CD14-positive monocyte (primary cell): Measurements from ENCODE around the gene AFG1L. TPM values are rescaled to one million over a fixed set of nuclear protein-coding genes. Genes with fewer than 3 reads are reported as not detected.
A peak's percentile ranks its signal among the peaks of the same experiment; 100 is the strongest.

Source experiments
- DNase-seq, 3 donors: peaks; one replicate each; pipeline ENCODE4 v3.0.0-alpha.2; 2011 to 2022
- H2AFZ ChIP-seq: 2 replicates; pipeline ENCODE4 v1.6.0; 2012; ENCODE audit warnings: mild to moderate bottlenecking, low read depth, low read length, inconsistent platforms; ENCODE audit not compliant: insufficient read depth, poor library complexity, severe bottlenecking
- H3K27ac ChIP-seq, 2 donors: 1 replicate in 1 of 2; 2 replicates in 1 of 2; pipeline ENCODE4 v1.5.1; 2012 to 2013; ENCODE audit warnings: low read length in 2 of 2, control low read depth in 1 of 2, inconsistent platforms in 1 of 2, low read depth in 1 of 2, mild to moderate bottlenecking in 1 of 2
- H3K27me3 ChIP-seq, 2 donors: one replicate each; pipeline versions ENCODE4 v1.6.0 to v1.6.1; 2011 to 2013; ENCODE audit warnings: low read length in 2 of 2; ENCODE audit not compliant: control insufficient read depth in 2 of 2, insufficient read depth in 2 of 2
- H3K36me3 ChIP-seq, 2 donors: replicated peaks in 1 of 2; 1 replicate in 1 of 2; 2 replicates in 1 of 2; pipeline versions ENCODE4 v1.5.1 to v1.6.1; 2012 to 2013; ENCODE audit warnings: low read length in 2 of 2, control low read depth in 1 of 2, inconsistent platforms in 1 of 2, mild to moderate bottlenecking in 1 of 2; ENCODE audit not compliant: insufficient read depth in 2 of 2, control insufficient read depth in 1 of 2
- H3K4me1 ChIP-seq, 2 donors: 1 replicate in 1 of 2; 2 replicates in 1 of 2; pipeline versions ENCODE4 v1.5.1 to v1.6.1; 2012 to 2013; ENCODE audit warnings: low read length in 2 of 2, control low read depth in 1 of 2, inconsistent platforms in 1 of 2, mild to moderate bottlenecking in 1 of 2, moderate library complexity in 1 of 2; ENCODE audit not compliant: insufficient read depth in 2 of 2, control insufficient read depth in 1 of 2
- H3K4me2 ChIP-seq: replicated peaks from 2 replicates; pipeline ENCODE3; 2012; ENCODE audit warnings: low read length, moderate library complexity, mild to moderate bottlenecking; ENCODE audit not compliant: poor library complexity, severe bottlenecking; ENCODE audit errors: extremely low read depth
- H3K4me3 ChIP-seq, 3 experiments: fragments of 200-600 bp in 1 of 3; sonication (generic) in 1 of 3; replicated peaks in 1 of 3; 1 replicate in 2 of 3; 2 replicates in 1 of 3; pipeline ENCODE4 v1.5.1; 2011 to 2013; ENCODE audit warnings: low read length in 3 of 3, mild to moderate bottlenecking in 3 of 3, control low read depth in 2 of 3, low read depth in 2 of 3, inconsistent platforms in 1 of 3, moderate library complexity in 1 of 3
- H3K79me2 ChIP-seq: 2 replicates; pipeline ENCODE4 v1.6.0; 2012; ENCODE audit warnings: mild to moderate bottlenecking, control low read depth, inconsistent platforms, low read length, moderate library complexity; ENCODE audit not compliant: insufficient read depth
- H3K9ac ChIP-seq: 2 replicates; pipeline ENCODE4 v1.6.0; 2017; ENCODE audit warnings: low read length, mild to moderate bottlenecking; ENCODE audit not compliant: insufficient read depth, poor library complexity, severe bottlenecking
- H3K9me3 ChIP-seq, 2 donors: replicated peaks in 1 of 2; 1 replicate in 1 of 2; 2 replicates in 1 of 2; pipeline versions ENCODE4 v1.5.1 to v1.6.1; 2012 to 2013; ENCODE audit warnings: low read length in 2 of 2, control low read depth in 1 of 2; ENCODE audit not compliant: control insufficient read depth in 1 of 2, insufficient read depth in 1 of 2
- H4K20me1 ChIP-seq: 2 replicates; pipeline ENCODE4 v1.6.0; 2012; ENCODE audit warnings: mild to moderate bottlenecking, low read length, control low read depth, moderate library complexity; ENCODE audit not compliant: insufficient read depth
- H3K27ac Mint-ChIP-seq, 7 donors: one replicate each; pipeline ENCODE4 v1.8.0; 2020; ENCODE audit warnings: mild to moderate bottlenecking in 7 of 7, mixed read lengths in 7 of 7, moderate library complexity in 6 of 7, inconsistent platforms in 2 of 7
- H3K27me3 Mint-ChIP-seq, 3 donors: one replicate each; pipeline ENCODE4 v1.8.0; 2021 to 2022; ENCODE audit warnings: low read depth in 3 of 3, mild to moderate bottlenecking in 3 of 3, mixed read lengths in 3 of 3, moderate library complexity in 3 of 3, inconsistent platforms in 1 of 3
- H3K36me3 Mint-ChIP-seq, 2 donors: one replicate each; pipeline ENCODE4 v1.8.0; 2020; ENCODE audit warnings: mixed read lengths in 2 of 2, inconsistent platforms in 1 of 2, mild to moderate bottlenecking in 1 of 2
- H3K4me1 Mint-ChIP-seq: one replicate; pipeline ENCODE4 v1.8.0; 2020; ENCODE audit warnings: mild to moderate bottlenecking, mixed read lengths
- H3K4me3 Mint-ChIP-seq, 2 donors: one replicate each; pipeline ENCODE4 v1.8.0; 2020; ENCODE audit warnings: mild to moderate bottlenecking in 2 of 2, mixed read lengths in 2 of 2, moderate library complexity in 1 of 2
- H3K9me3 Mint-ChIP-seq, 7 donors: one replicate each; pipeline ENCODE4 v1.8.0; 2020 to 2022; ENCODE audit warnings: mixed read lengths in 7 of 7, mild to moderate bottlenecking in 6 of 7, moderate library complexity in 6 of 7, inconsistent platforms in 2 of 7
- CTCF ChIP-seq: fragments of 200-600 bp; IDR thresholded peaks from one replicate; pipeline ENCODE4 v1.8.0; 2022; ENCODE audit warnings: antibody characterized with exemption, mild to moderate bottlenecking
- WGBS: methylation state at CpG from one replicate; pipeline ENCODE4 v1.1.5; 2013; ENCODE audit warnings: missing lambda C conversion rate; ENCODE audit not compliant: insufficient coverage; 5-methylcytosine and 5-hydroxymethylcytosine counted together
- intact Hi-C, 2 donors: fragments of 100-400 bp; cut with micrococcal nuclease; formaldehyde crosslinking; loops; one replicate each; pipeline versions ENCODE4 v1.15.0 to v1.15.1; 2023
- polyA plus RNA-seq, 3 donors: library from polyadenylated mRNA; depleted of rRNA in 1 of 3; unstranded in 2 of 3; stranded (reverse) in 1 of 3; fragments of 300-500 nt in 2 of 3; fragments of >200 nt in 1 of 3; fragmentation: Illumina TruSeq in 2 of 3; gene quantifications; 1 replicate in 2 of 3; 2 replicates in 1 of 3; pipeline ENCODE4 v1.2.3, GENCODE V29; 2012 to 2021

Gene AFG1L
- polyA plus RNA-seq, 3 donors: 0.95 to 2.8 (median 2.7) TPM

GRCh38 chr6:108557494-108558371 is 262.9 kb downstream of the AFG1L start:
- peak overlapping the region; percentile 69 to 100 (median 76) for H3K4me3 ChIP-seq
- no peaks in the 10 kb centered on the region for H3K36me3 ChIP-seq
- Mint-ChIP-seq H3K4me1 (peaks cover 24% of the 10 kb centered on the region), H3K27me3 (peaks cover 3 to 8% (median 6%) of the 10 kb centered on the region in 3 donors), H3K36me3 (peaks cover 5 to 9% of the 10 kb centered on the region in 2 donors), H3K9me3 (peaks cover 0 to 2% (median 0%) of the 10 kb centered on the region in 7 donors), H3K4me3 (peak overlapping the region; percentile 90 to 95), H3K27ac (peak overlapping the region; percentile 95 to 98 (median 97))
- no peaks in the 10 kb centered on the region for H3K27me3 ChIP-seq
- H3K27ac ChIP-seq: peak overlapping the region; percentile 97
- H3K4me2 ChIP-seq: peak overlapping the region; percentile 99
- DNase-seq: peak; percentile 75 to 81 (median 81)
- intact Hi-C loops: loop anchor here (2.0 to 5.0 kb wide), 5 partner anchors 35 to 825 kb away; partner anchors contain the start of genes CD164 (in 2 of the 2) and SESN1 (in 1 of the 2)
- WGBS: under 1% methylated on average over 91 of the region's 105 CpGs
- peaks cover 20% of the 10 kb centered on the region for H3K79me2 ChIP-seq
- peaks cover 14 to 24% of the 10 kb centered on the region in 2 donors for H3K4me1 ChIP-seq
- peak overlapping the region; percentile 87 for H2AFZ ChIP-seq
- H3K9ac ChIP-seq: peak overlapping the region; percentile 93
- TF ChIP-seq CTCF: no peak
- H4K20me1 ChIP-seq: peaks cover 20% of the 10 kb centered on the region
- no peaks in the 10 kb centered on the region for H3K9me3 ChIP-seq

- Histone ChIP-seq H3K4me3 (peak overlapping the region; percentile 69 to 100 (median 98)), H4K20me1 (peaks cover 28% of the 10 kb centered on the region), H3K36me3 (no peaks in the 10 kb centered on the region), H3K4me1 (peaks cover 21 to 32% of the 10 kb centered on the region in 2 donors), H3K9me3 (no peaks in the 10 kb centered on the region), H3K4me2 (peak overlapping the region; percentile 99), H3K27ac (peak overlapping the region; percentile 97), H2AFZ (peak overlapping the region; percentile 71), H3K79me2 (peaks cover 28% of the 10 kb centered on the region), H3K9ac (peak overlapping the region; percentile 93), H3K27me3 (no peaks in the 10 kb centered on the region)
- peaks cover 3 to 8% (median 6%) of the 10 kb centered on the region in 3 donors for H3K27me3 Mint-ChIP-seq
- peaks cover 11 to 14% of the 10 kb centered on the region in 2 donors for H3K36me3 Mint-ChIP-seq
- TF ChIP-seq CTCF: no peak
- H3K4me3 Mint-ChIP-seq: peak overlapping the region; percentile 90 to 95
- 0% methylated on average over 36 of the region's 58 CpGs for WGBS
- intact Hi-C loops: loop anchor here (2.0 to 5.0 kb wide), 5 partner anchors 34 to 824 kb away; partner anchors contain the start of genes CD164 (in 2 of the 2) and SESN1 (in 1 of the 2)
- peak; percentile 98 to 99 (median 99) for DNase-seq
- H3K9me3 Mint-ChIP-seq: peaks cover 0 to 2% (median 0%) of the 10 kb centered on the region in 7 donors
- peak overlapping the region; percentile 95 to 98 (median 97) for H3K27ac Mint-ChIP-seq
- peaks cover 23% of the 10 kb centered on the region for H3K4me1 Mint-ChIP-seq
These were observed 263.7 kb downstream of the AFG1L start for GRCh38 chr6:108558372-108559096.
